Measurements from ENCODE around the gene CRABP2.

CRABP2 gene

DNA sequence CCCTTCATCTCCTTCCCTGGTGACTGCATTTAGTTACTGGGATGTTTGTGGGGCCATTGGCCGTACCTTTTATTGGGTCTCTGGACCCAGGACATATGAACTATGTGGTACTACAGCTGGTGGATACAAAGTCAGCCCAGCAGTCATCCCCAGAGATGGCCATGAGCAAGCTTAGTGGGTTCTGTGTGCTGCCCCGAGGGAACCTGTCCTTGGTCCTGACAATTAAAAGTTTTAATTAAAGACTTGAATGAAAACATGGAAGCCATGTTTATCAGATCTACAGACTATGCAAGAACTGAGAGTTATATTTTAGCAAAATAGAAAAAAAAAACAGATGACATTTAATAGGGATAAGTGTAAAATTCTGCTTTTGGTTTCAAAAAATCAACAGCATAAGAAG is 25.3 kb downstream of the CRABP2 start:
- no peak for DNase-seq (ENCODE audit: low read depth)
- TF ChIP-seq, protein P1, sequence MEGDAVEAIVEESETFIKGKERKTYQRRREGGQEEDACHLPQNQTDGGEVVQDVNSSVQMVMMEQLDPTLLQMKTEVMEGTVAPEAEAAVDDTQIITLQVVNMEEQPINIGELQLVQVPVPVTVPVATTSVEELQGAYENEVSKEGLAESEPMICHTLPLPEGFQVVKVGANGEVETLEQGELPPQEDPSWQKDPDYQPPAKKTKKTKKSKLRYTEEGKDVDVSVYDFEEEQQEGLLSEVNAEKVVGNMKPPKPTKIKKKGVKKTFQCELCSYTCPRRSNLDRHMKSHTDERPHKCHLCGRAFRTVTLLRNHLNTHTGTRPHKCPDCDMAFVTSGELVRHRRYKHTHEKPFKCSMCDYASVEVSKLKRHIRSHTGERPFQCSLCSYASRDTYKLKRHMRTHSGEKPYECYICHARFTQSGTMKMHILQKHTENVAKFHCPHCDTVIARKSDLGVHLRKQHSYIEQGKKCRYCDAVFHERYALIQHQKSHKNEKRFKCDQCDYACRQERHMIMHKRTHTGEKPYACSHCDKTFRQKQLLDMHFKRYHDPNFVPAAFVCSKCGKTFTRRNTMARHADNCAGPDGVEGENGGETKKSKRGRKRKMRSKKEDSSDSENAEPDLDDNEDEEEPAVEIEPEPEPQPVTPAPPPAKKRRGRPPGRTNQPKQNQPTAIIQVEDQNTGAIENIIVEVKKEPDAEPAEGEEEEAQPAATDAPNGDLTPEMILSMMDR (conservative IDR thresholded peaks at IDR 0.05; ENCODE audit: low read depth, low read length), result no peak
- no peak overlapping the region for H3K4me3 ChIP-seq (ENCODE audit: low read depth, low read length)

DNA sequence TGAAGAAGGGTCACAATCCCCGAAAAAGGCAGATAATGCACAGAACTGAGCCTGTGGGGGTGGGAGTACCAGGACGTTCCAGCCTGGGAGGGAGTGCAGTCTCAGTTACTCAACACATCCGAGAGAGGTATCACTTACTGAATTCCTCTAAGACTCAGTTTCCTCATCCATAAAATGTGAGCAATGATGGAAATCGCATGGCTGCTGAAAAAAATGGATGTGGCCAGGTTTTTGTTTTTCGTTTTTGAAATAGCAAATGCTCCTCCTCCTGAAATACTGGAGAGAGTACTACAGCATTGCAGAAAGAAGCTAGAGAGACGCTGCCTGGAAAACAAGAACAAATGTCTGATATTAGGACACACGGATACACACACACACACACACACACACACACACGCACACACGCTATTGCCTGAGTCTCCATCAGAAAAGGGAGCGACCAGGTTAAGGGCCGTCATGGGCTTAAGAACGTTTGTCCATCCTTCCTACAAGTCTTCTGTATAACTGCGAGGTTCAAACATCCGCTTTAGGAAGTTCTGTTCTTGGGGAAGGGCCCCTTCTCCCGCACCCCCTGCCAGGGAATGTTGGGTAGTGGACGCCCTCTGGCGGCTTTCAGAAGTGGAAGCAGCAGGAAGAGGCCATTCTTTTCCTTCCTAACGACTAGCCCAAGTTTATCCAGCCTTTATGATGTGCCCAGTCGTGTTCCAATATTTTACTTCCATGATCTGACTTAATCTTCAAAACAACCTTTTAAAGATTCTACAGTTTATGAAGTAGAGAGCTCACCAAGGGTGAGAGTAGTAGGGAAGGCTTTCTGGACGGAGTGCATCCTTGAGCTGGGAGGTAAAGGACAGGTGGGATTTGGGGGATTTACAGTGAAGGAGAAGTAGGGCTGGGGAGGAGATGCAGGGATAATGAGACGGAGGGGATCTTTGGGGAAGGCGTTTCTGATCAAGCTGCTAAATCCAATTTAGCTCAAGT is 27.5 kb downstream of the CRABP2 start:
- DNase-seq (ENCODE audit: low read depth), result peak; percentile 90
- H3K4me3 ChIP-seq (ENCODE audit: low read depth, low read length), result peak overlapping the region; percentile 51
- TF ChIP-seq, protein P1 (conservative IDR thresholded peaks at IDR 0.05; ENCODE audit: low read depth, low read length), result peak; percentile 97

GRCh38 chr1:156676820-156677615 is 28.4 kb downstream of the CRABP2 start, which contains the start of gene NES:
NES (minus strand) TSS chr1:156677407; CDS start chr1:156677264, 143 bp downstream.
- peak; percentile 56 for DNase-seq (ENCODE audit: low read depth)

GRCh38 chr1:156676114-156676819 is 29.1 kb downstream of the CRABP2 start:
- TF ChIP-seq, protein P1 (conservative IDR thresholded peaks at IDR 0.05; ENCODE audit: low read depth, low read length), result no peak
- H3K4me3 ChIP-seq (ENCODE audit: low read depth, low read length), result peak overlapping the region; percentile 51
- no peak for DNase-seq (ENCODE audit: low read depth)

More at GRCh38 chr1:156676820-156677615, 28.4 kb downstream of the CRABP2 start, which contains the start of gene NES:
- TF ChIP-seq, protein P1 (conservative IDR thresholded peaks at IDR 0.05; ENCODE audit: low read depth, low read length), result no peak
- H3K4me3 ChIP-seq (ENCODE audit: low read depth, low read length), result peak within 1 kb of the TSS; percentile 51

DNA sequence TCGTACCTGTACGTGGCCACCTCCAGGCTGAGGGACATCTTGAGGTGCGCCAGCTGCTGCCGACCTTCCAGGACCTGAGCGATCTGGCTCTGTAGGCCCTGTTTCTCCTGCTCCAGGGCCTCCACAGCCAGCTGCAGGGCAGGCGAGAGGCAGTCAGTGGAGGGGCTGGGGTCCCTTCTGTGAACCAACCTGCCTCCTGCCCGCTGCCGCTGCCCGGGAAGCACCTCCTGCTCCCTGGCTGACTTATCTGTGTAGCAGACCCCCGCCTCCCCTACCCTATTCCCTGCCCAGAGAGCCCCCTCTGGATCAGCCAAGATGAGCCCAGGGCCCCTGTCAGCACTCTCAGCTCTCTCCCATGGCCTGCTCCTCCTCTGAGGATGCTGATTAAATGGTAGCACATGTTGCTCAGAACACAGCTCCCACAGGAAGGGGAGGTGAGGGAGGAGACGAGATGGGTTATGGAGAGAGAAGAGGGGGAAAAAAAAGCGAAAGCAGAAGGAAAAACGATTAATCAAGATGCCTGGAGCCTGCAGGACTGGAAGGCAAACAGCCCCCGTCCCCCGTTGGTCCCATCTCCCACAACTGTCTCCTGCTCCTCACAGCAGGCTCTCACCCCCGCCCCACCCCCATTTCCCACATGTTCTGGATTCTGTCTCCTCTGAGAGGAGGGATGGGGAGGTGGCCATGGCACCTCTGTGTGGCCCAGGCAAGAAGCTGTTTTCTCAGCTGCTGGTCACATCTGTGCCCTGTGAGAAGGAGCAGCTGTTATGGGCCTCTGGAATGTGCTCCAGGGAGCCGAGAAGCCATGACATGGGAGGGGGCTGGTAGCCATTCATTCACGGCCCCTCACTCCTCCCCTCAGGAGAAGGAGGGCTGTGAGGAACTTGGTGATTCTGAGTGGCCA is 29.9 kb downstream of the CRABP2 start:
- TF ChIP-seq, protein P1 (conservative IDR thresholded peaks at IDR 0.05; ENCODE audit: low read depth, low read length), result no peak
- H3K4me3 ChIP-seq (ENCODE audit: low read depth, low read length), result peak overlapping the region; percentile 51
- DNase-seq (ENCODE audit: low read depth), result no peak

Data from choroid plexus epithelial cell (primary cell).